Measurements from ENCODE around the gene EEF2. TPM values are rescaled to one million over a fixed set of nuclear protein-coding genes. Genes with fewer than 3 reads are reported as not detected.

The EEF2 gene
- total RNA-seq, 2 experiments from 2014 or later: 1,633 to 3,507 TPM

GRCh38 chr19:4028334-4029246, 43.3 kb upstream of the EEF2 start:
- Histone ChIP-seq H3K79me2 (ENCODE audit: insufficient read depth, low read depth, low read length) (no peaks in the 10 kb centered on the region), H3K36me3 (ENCODE audit: insufficient read depth, low read length) (peaks cover 38% of the 10 kb centered on the region), H3K9me2 (ENCODE audit: insufficient read depth, low read length) (no peaks in the 10 kb centered on the region), H2AFZ (ENCODE audit: low read length) (no peak overlapping the region), H3K4me3 (ENCODE audit: low read depth, low read length, poor library complexity, severe bottlenecking) (no peak overlapping the region), H4K20me1 (ENCODE audit: insufficient read depth, low read length) (no peaks in the 10 kb centered on the region), H3K27ac (ENCODE audit: low read depth, low read length, poor library complexity, severe bottlenecking) (no peak overlapping the region), H3K4me2 (ENCODE audit: low read length) (no peak overlapping the region), H3K9me3 (ENCODE audit: low read length) (no peaks in the 10 kb centered on the region), H3K4me1 (ENCODE audit: insufficient read depth, low read length, poor library complexity, severe bottlenecking) (no peaks in the 10 kb centered on the region)
- no TSS peak for BruUV-seq (replicated peaks)
- TF ChIP-seq CTCF (conservative IDR thresholded peaks at IDR 0.05; ENCODE audit: low read length): no peak
- no peak for TF ChIP-seq EZH2phosphoT487 (IDR thresholded peaks at IDR 0.05; ENCODE audit: borderline replicate concordance, low read depth, low read length)
- ChIA-PET POLR2A (no interaction called here), CTCF (ENCODE audit: unreplicated experiment) (no interaction called here)
- intact Hi-C loops (cut with micrococcal nuclease; ENCODE audit: unreplicated experiment): no loop called here
- DNase-seq (ENCODE audit: low spot score): no peak

- TF ChIP-seq EZH2phosphoT487 (IDR thresholded peaks at IDR 0.05; ENCODE audit: borderline replicate concordance, low read depth, low read length) (no peak), CTCF (conservative IDR thresholded peaks at IDR 0.05; ENCODE audit: low read length) (no peak)
- no peak for DNase-seq (ENCODE audit: low spot score)
- H3K4me1 ChIP-seq (ENCODE audit: insufficient read depth, low read length, poor library complexity, severe bottlenecking): no peaks in the 10 kb centered on the region
- H4K20me1 ChIP-seq (ENCODE audit: insufficient read depth, low read length): no peaks in the 10 kb centered on the region
- BruUV-seq (replicated peaks): no TSS peak
- H3K79me2 ChIP-seq (ENCODE audit: insufficient read depth, low read depth, low read length): no peaks in the 10 kb centered on the region; the same call in 1 of the 2 replicates
- H3K36me3 ChIP-seq (ENCODE audit: insufficient read depth, low read length): peaks cover 38% of the 10 kb centered on the region
- POLR2A ChIA-PET: no interaction called here
- no peaks in the 10 kb centered on the region for H3K9me3 ChIP-seq (ENCODE audit: low read length)
- no peak overlapping the region for H3K4me2 ChIP-seq (ENCODE audit: low read length)
- H3K27ac ChIP-seq (ENCODE audit: low read depth, low read length, poor library complexity, severe bottlenecking): no peak overlapping the region
- CTCF ChIA-PET (ENCODE audit: unreplicated experiment): no interaction called here
- intact Hi-C loops (cut with micrococcal nuclease; ENCODE audit: unreplicated experiment): no loop called here
- no peaks in the 10 kb centered on the region for H3K9me2 ChIP-seq (ENCODE audit: insufficient read depth, low read length)
- no peak overlapping the region for H3K4me3 ChIP-seq (ENCODE audit: low read depth, low read length, poor library complexity, severe bottlenecking)
- H2AFZ ChIP-seq (ENCODE audit: low read length): no peak overlapping the region
These were observed 41.9 kb upstream of the EEF2 start for GRCh38 chr19:4027146-4027545.

- no peak overlapping the region for H3K27ac ChIP-seq (ENCODE audit: low read depth, low read length, poor library complexity, severe bottlenecking)
- H3K9me2 ChIP-seq (ENCODE audit: insufficient read depth, low read length): no peaks in the 10 kb centered on the region
- no TSS peak for BruUV-seq (replicated peaks)
- no peak overlapping the region for H3K4me2 ChIP-seq (ENCODE audit: low read length)
- peaks cover 5% of the 10 kb centered on the region; the same call in 1 of the 2 replicates for H3K79me2 ChIP-seq (ENCODE audit: insufficient read depth, low read depth, low read length)
- TF ChIP-seq CTCF (conservative IDR thresholded peaks at IDR 0.05; ENCODE audit: low read length) (no peak), EZH2phosphoT487 (IDR thresholded peaks at IDR 0.05; ENCODE audit: borderline replicate concordance, low read depth, low read length) (no peak)
- ChIA-PET POLR2A (no interaction called here), CTCF (ENCODE audit: unreplicated experiment) (no interaction called here)
- H3K4me3 ChIP-seq (ENCODE audit: low read depth, low read length, poor library complexity, severe bottlenecking): no peak overlapping the region
- DNase-seq (ENCODE audit: low spot score): no peak
- intact Hi-C loops (cut with micrococcal nuclease; ENCODE audit: unreplicated experiment): no loop called here
- H3K4me1 ChIP-seq (ENCODE audit: insufficient read depth, low read length, poor library complexity, severe bottlenecking): peaks cover 6% of the 10 kb centered on the region
- H3K9me3 ChIP-seq (ENCODE audit: low read length): no peaks in the 10 kb centered on the region
- no peak overlapping the region for H2AFZ ChIP-seq (ENCODE audit: low read length)
- H3K36me3 ChIP-seq (ENCODE audit: insufficient read depth, low read length): peaks cover 47% of the 10 kb centered on the region
- no peaks in the 10 kb centered on the region for H4K20me1 ChIP-seq (ENCODE audit: insufficient read depth, low read length)
These were observed 40.1 kb upstream of the EEF2 start for GRCh38 chr19:4025317-4025716.
